SHP77 treated with DMSO at 0.1 percent for 48 hours (cell line): ENCODE data around the gene SEPTIN11.

Experiments used
- DNase-seq: peaks from one replicate; lab custom pipeline; 2025; lab: John Stamatoyannopoulos, UW

SEPTIN11 gene

GRCh38 chr4:76980261-76980660, 30.7 kb downstream of the SEPTIN11 start:
- no peak for DNase-seq

GRCh38 chr4:76981644-76982043, 32.1 kb downstream of the SEPTIN11 start:
- no peak for DNase-seq

- no peak for DNase-seq
Measured at GRCh38 chr4:76982638-76983584, 33.4 kb downstream of the SEPTIN11 start.

GRCh38 chr4:76984127-76984526, 34.6 kb downstream of the SEPTIN11 start:
- no peak for DNase-seq

GRCh38 chr4:76984788-76985211, 35.2 kb downstream of the SEPTIN11 start:
- DNase-seq, result no peak

GRCh38 chr4:76987153-76987591, 37.6 kb downstream of the SEPTIN11 start:
- no peak for DNase-seq

- no peak for DNase-seq
Measured at GRCh38 chr4:76987685-76988084, 38.1 kb downstream of the SEPTIN11 start.

GRCh38 chr4:76989391-76990061, 40.0 kb downstream of the SEPTIN11 start:
- no peak for DNase-seq

GRCh38 chr4:76990288-76991080, 40.9 kb downstream of the SEPTIN11 start:
- no peak for DNase-seq

GRCh38 chr4:76991161-76991660, 41.7 kb downstream of the SEPTIN11 start:
- DNase-seq, result no peak

GRCh38 chr4:76993787-76994641, 44.5 kb downstream of the SEPTIN11 start:
- DNase-seq, result peak; percentile 52

- DNase-seq, result no peak
Measured at GRCh38 chr4:76995776-76996175, 46.2 kb downstream of the SEPTIN11 start.

- no peak for DNase-seq
Measured at GRCh38 chr4:76996445-76996844, 46.9 kb downstream of the SEPTIN11 start.

GRCh38 chr4:76997077-76997476, 47.5 kb downstream of the SEPTIN11 start:
- no peak for DNase-seq

- no peak for DNase-seq
Measured at GRCh38 chr4:76997532-76997931, 48.0 kb downstream of the SEPTIN11 start.

GRCh38 chr4:76998251-76998901, 48.8 kb downstream of the SEPTIN11 start:
- no peak for DNase-seq
